Measurements from ENCODE around the gene MYBPC2.

MYBPC2 gene

DNA sequence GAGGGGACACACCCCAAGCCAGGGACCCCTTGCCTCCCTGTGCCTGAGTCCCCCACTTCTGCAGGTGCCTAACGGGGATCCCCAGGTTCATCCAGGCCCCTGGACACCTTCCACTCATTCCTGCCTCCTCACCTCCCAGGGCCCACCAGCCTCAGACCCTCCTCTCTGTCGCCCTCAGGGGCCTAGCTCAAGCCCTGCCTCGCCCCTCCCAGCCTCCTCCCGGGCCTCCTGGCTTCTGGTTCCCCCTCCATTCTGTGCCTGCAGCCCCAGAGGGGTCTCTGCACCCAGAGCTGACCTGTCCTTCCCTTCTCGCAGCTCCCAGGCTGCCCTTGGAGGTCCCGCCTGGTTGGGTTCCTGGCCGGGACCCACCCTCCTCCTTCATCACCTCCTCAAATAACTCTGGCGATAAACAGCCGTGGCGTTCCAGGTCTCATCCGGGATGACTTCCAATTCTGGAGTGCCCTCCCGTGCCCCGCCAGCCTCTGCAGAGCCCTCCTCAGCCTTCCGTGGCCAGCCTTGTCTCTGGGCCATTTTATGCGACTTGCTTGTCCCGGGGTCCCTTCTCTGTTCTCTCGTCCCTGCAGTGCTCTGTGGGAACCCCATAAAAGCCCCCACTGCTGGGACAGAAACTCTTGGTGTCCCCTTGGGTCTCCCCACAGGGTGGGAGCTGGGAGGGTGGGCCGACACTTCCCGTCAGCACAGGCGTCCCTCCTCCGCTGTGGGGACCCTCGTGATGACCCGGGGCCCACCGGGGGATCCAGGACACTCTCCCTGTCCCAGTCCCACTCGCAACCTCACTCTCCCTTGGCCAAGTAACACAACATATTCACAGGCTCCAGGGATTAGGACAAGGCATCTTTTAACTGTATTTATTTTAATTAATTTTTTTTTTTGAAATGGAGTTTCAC lies 69.1 kb downstream of the MYBPC2 start:
- DNase-seq (ENCODE audit: insufficient read length, low spot score) (no peak), FAIRE-seq (no peak)
- TF ChIP-seq, protein P1, sequence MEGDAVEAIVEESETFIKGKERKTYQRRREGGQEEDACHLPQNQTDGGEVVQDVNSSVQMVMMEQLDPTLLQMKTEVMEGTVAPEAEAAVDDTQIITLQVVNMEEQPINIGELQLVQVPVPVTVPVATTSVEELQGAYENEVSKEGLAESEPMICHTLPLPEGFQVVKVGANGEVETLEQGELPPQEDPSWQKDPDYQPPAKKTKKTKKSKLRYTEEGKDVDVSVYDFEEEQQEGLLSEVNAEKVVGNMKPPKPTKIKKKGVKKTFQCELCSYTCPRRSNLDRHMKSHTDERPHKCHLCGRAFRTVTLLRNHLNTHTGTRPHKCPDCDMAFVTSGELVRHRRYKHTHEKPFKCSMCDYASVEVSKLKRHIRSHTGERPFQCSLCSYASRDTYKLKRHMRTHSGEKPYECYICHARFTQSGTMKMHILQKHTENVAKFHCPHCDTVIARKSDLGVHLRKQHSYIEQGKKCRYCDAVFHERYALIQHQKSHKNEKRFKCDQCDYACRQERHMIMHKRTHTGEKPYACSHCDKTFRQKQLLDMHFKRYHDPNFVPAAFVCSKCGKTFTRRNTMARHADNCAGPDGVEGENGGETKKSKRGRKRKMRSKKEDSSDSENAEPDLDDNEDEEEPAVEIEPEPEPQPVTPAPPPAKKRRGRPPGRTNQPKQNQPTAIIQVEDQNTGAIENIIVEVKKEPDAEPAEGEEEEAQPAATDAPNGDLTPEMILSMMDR (IDR thresholded peaks at IDR 0.05; ENCODE audit: insufficient read depth, missing control alignments): no peak

DNA sequence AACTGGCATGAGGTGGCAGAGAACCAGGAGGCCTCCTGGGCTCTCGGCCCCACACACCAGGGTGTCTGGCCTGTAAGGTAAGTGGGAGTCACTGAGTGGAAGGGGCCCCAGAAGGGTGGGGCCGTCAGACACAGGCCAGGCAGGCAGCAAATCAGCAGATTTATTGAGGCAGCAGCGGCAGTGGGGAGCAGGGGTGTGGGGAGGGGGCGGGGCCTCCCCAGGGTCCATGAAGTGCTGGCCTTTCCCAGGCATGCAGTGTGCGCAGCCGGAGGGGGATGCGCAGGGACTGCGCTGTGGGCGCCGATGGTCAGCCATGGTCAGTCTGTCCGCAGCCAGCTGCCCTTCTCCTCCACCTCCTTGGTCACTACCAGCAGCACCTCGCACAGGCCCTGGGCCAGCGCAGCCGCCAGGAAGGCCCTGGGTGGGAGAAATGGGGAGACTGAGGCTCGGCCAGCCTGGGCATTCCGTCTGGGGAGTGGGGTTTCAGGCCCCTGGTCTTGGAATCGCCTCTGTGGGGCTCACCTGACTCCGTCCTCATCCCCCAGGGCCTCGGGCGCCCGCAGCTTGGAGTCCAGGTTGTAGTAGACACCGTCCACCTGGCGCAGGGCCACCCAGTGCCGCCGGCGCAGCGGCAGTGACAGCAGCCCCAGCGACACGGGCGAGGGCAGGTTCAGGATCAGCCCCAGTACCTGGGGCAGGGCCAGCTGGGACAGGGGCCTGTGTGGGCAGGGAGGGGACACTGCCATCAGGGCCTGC lies 73.3 kb downstream of the MYBPC2 start:
- DNase-seq (ENCODE audit: insufficient read length, low spot score): no peak
- no peak for FAIRE-seq
- TF ChIP-seq, protein P1 (IDR thresholded peaks at IDR 0.05; ENCODE audit: insufficient read depth, missing control alignments): no peak

DNA sequence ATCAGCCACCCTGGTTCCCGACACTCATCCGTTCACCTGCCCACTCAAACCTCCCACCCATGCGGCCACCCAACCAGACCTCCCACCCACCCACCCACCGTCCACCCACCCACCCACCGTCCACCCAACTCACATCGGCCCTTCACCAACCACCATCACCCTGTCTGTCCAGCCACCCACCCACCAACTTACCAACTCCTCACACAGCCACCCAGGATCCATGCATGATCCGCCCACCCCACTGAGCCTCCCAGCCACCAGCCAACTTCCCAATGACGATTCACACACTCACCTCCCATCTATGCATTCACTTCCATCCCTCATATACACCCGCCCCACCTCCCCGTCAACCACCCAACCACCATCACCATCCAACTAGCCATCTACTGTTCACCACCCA lies 74.0 kb downstream of the MYBPC2 start:
- TF ChIP-seq, protein P1 (IDR thresholded peaks at IDR 0.05; ENCODE audit: insufficient read depth, missing control alignments): no peak
- DNase-seq (ENCODE audit: insufficient read length, low spot score) (no peak), FAIRE-seq (no peak)

DNA sequence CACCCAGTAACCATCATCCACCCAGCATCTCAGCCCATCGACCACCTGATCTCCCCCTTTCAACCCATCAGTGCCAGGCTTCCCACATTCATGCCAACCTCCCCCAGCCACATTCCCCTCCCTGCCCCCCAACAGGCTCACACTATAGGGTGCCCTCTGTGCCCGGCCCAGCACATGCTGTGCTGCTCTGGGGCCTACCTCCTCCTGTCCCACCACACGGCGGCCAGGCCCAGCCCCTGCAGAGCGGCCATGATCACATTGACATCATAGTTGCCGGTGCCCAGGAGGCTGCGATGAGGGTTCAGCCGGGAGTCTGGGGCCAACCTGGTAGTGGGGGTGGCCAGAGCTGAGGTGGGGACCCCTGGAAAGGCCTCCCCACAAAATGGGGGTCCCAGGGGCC lies 74.7 kb downstream of the MYBPC2 start:
- TF ChIP-seq, protein P1 (IDR thresholded peaks at IDR 0.05; ENCODE audit: insufficient read depth, missing control alignments): no peak
- FAIRE-seq (no peak), DNase-seq (ENCODE audit: insufficient read length, low spot score) (no peak)

DNA sequence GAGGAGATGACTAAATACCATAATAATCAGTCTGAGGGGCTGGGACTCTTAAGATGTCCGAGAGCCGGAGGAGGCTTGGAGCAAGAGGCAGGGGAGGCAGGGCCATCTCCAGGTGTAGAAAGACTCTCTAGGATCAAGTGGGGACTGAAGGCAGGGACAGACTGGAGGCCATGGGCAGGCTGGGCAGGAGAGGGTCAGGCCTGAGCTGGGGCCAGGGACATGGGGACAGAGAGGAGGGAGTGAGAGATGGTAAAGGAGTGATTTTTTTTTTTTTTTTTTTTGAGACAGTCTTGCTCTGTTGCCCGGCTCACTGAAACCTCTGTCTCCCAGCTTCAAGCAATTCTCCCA lies 76.1 kb downstream of the MYBPC2 start:
- DNase-seq (ENCODE audit: insufficient read length, low spot score): no peak
- FAIRE-seq: no peak
- TF ChIP-seq, protein P1 (IDR thresholded peaks at IDR 0.05; ENCODE audit: insufficient read depth, missing control alignments): no peak

DNA sequence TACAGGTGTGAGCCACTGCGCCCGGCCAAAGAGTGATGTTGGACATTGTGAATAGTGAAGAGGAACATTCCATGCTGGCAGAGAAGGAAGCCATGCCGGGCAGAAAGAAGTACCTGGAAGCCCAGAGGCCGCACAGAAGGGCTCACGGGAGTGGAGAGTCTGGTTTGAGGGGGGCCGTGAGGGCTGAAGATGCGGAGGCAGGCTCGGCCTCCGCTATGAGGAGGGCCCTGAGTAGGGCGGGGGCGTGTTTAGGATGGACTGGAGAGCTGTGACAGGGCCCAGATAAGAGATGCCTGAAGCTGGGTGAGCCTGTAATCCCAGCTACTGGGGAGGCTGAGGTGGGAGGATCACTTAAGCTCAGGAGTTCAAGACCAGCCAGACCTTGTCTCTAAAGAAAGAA lies 76.7 kb downstream of the MYBPC2 start:
- DNase-seq (ENCODE audit: insufficient read length, low spot score) (no peak), FAIRE-seq (no peak)
- TF ChIP-seq, protein P1 (IDR thresholded peaks at IDR 0.05; ENCODE audit: insufficient read depth, missing control alignments): no peak
